Activated CD4-positive, alpha-beta T cell treated with anti-CD3 and anti-CD28 coated beads for 36 hours (primary cell): ENCODE measurements around the gene TNFRSF18. TPM values are rescaled to one million over a fixed set of nuclear protein-coding genes. Genes with fewer than 3 reads are reported as not detected.

ENCODE experiments used
- ATAC-seq: fragments of 200-7000 bp; cut with Tn5 transposase; one replicate; pipeline ENCODE4 v1.10.0; 2021; ENCODE audit warnings: mild to moderate bottlenecking, moderate library complexity
- CTCF ChIA-PET: fragments of 350-600 bp; sonication (Branson Sonifier 250); formaldehyde crosslinking; loops from one replicate; lab custom pipeline; 2021; ENCODE audit warnings: antibody characterized with exemption; lab: Charles Lee
- POLR2A ChIA-PET: fragments of 350-600 bp; sonication (Branson Sonifier 250); formaldehyde crosslinking; loops from one replicate; lab custom pipeline; 2021; ENCODE audit warnings: antibody characterized with exemption, inconsistent platforms; lab: Charles Lee
- DNase-seq: peaks from one replicate; pipeline ENCODE4 v3.0.0-alpha.2; 2020
- H3K27ac Mint-ChIP-seq: one replicate; pipeline ENCODE4 v1.8.0; 2021; ENCODE audit warnings: mixed read lengths
- H3K27me3 Mint-ChIP-seq: one replicate; pipeline ENCODE4 v1.8.0; 2021; ENCODE audit warnings: mixed read lengths
- H3K36me3 Mint-ChIP-seq: one replicate; pipeline ENCODE4 v1.8.0; 2021; ENCODE audit warnings: low read depth, mixed read lengths
- H3K4me1 Mint-ChIP-seq: one replicate; pipeline ENCODE4 v1.8.0; 2021; ENCODE audit warnings: mixed read lengths
- H3K4me3 Mint-ChIP-seq: one replicate; pipeline ENCODE4 v1.8.0; 2021; ENCODE audit warnings: mild to moderate bottlenecking, moderate library complexity, mixed read lengths
- H3K9me3 Mint-ChIP-seq: one replicate; pipeline ENCODE4 v1.8.0; 2021; ENCODE audit warnings: low read depth, mixed read lengths
- intact Hi-C, 2 experiments: fragments of 100-400 bp; cut with DNase I in 1 of 2; cut with micrococcal nuclease in 1 of 2; formaldehyde crosslinking; loops; one replicate each; pipeline versions ENCODE4 v1.14.2 to v1.15.1; 2022 to 2024; cut with DNase I, micrococcal nuclease
- total RNA-seq, 2 experiments: library from RNA; stranded (reverse); gene quantifications; one replicate each; pipeline ENCODE4 v1.2.3, GENCODE V29; 2021

The TNFRSF18 gene
- total RNA-seq, 2 experiments from 2014 or later = 95.0 to 164 TPM

GRCh38 chr1:1216770-1217620 lies 10.6 kb upstream of the TNFRSF18 start:
- intact Hi-C loops = loop anchor here (1.0 to 5.0 kb wide), 3 partner anchors 16 to 55 kb away; partner anchors contain the start of gene UBE2J2 (in 1 of the 2)
- H3K4me1 Mint-ChIP-seq = peaks cover 49% of the 10 kb centered on the region
- DNase-seq = peak; percentile 76
- no peaks in the 10 kb centered on the region for H3K9me3 Mint-ChIP-seq
- peak overlapping the region; percentile 94 for H3K27ac Mint-ChIP-seq
- ChIA-PET CTCF (interaction anchor here (0.6 to 1.6 kb wide), 2 partner anchors 11 to 224 kb away, joined by 3 to 6 read pairs; partner anchors contain the start of gene TNFRSF18), POLR2A (interaction anchor here (0.7 kb wide), 2 partner anchors 9 to 75 kb away, joined by 3 read pairs; no protein-coding TSS in a partner anchor)
- peaks cover 68% of the 10 kb centered on the region for H3K36me3 Mint-ChIP-seq
- H3K27me3 Mint-ChIP-seq = no peaks in the 10 kb centered on the region
- H3K4me3 Mint-ChIP-seq = peak overlapping the region; percentile 73
- ATAC-seq = peak; percentile 16

- peaks cover 50% of the 10 kb centered on the region for H3K4me1 Mint-ChIP-seq
- ChIA-PET CTCF (interaction anchor here (0.6 kb wide), 1 partner anchor 158 kb away, joined by 3 read pairs; no protein-coding TSS in a partner anchor), POLR2A (no interaction called here)
- peak overlapping the region; percentile 94 for H3K27ac Mint-ChIP-seq
- peak; percentile 19 for DNase-seq
- no peak for ATAC-seq
- no peaks in the 10 kb centered on the region for H3K9me3 Mint-ChIP-seq
- peaks cover 66% of the 10 kb centered on the region for H3K36me3 Mint-ChIP-seq
- H3K4me3 Mint-ChIP-seq = peak overlapping the region; percentile 73
- no peaks in the 10 kb centered on the region for H3K27me3 Mint-ChIP-seq
- intact Hi-C loops = loop anchor here (2.0 to 5.0 kb wide), 3 partner anchors 19 to 93 kb away; partner anchors contain the start of gene UBE2J2 (in 1 of the 2)
These were observed 9.7 kb upstream of the TNFRSF18 start for GRCh38 chr1:1215881-1216605.

- intact Hi-C loops = loop anchor here (2.0 to 5.0 kb wide), 2 partner anchors 57 to 92 kb away; partner anchors contain the start of gene UBE2J2 (in 1 of the 2)
- H3K27me3 Mint-ChIP-seq = no peaks in the 10 kb centered on the region
- H3K27ac Mint-ChIP-seq = peak overlapping the region; percentile 87
- POLR2A ChIA-PET = no interaction called here
- peaks cover 48% of the 10 kb centered on the region for H3K4me1 Mint-ChIP-seq
- CTCF ChIA-PET = interaction anchor here (0.6 kb wide), 1 partner anchor 11 kb away, joined by 3 read pairs; no protein-coding TSS in a partner anchor
- H3K9me3 Mint-ChIP-seq = no peaks in the 10 kb centered on the region
- ATAC-seq = no peak
- DNase-seq = no peak
- peak overlapping the region; percentile 73 for H3K4me3 Mint-ChIP-seq
- peaks cover 66% of the 10 kb centered on the region for H3K36me3 Mint-ChIP-seq
These were observed 8.8 kb upstream of the TNFRSF18 start for GRCh38 chr1:1215080-1215676.

GRCh38 chr1:1213345-1214265 lies 7.2 kb upstream of the TNFRSF18 start, which contains the start of gene TNFRSF4:
TSS of gene TNFRSF4 (minus strand) at chr1:1214153. CDS start at chr1:1214127, 26 bp downstream.
- Mint-ChIP-seq H3K27ac (peak within 1 kb of the TSS; percentile 87), H3K27me3 (no peaks in the 10 kb centered on the region), H3K4me3 (peak within 1 kb of the TSS; percentile 73), H3K9me3 (no peaks in the 10 kb centered on the region), H3K36me3 (peaks cover 60% of the 10 kb centered on the region), H3K4me1 (peaks cover 50% of the 10 kb centered on the region)
- ChIA-PET POLR2A (interaction anchor here (0.8 kb wide), 1 partner anchor 64 kb away, joined by 4 read pairs; no protein-coding TSS in a partner anchor), CTCF (interaction anchor here (0.7 kb wide), 1 partner anchor 1018 kb away, joined by 4 read pairs; no protein-coding TSS in a partner anchor)
- intact Hi-C loops = loop anchor here (1.0 to 2.0 kb wide), 2 partner anchors 19 to 91 kb away; partner anchors contain the start of genes B3GALT6 (in 1 of the 2) and SDF4 (in 1 of the 2)
- peak; percentile 25 for ATAC-seq
- DNase-seq = peak; percentile 71

GRCh38 chr1:1212780-1213344 lies 6.5 kb upstream of the TNFRSF18 start:
- ATAC-seq (no peak), DNase-seq (peak; percentile 70)
- ChIA-PET POLR2A (interaction anchor here (0.8 kb wide), 1 partner anchor 65 kb away, joined by 4 read pairs; no protein-coding TSS in a partner anchor), CTCF (no interaction called here)
- intact Hi-C loops = no loop called here
- no peaks in the 10 kb centered on the region for H3K27me3 Mint-ChIP-seq
- no peaks in the 10 kb centered on the region for H3K9me3 Mint-ChIP-seq
- peaks cover 51% of the 10 kb centered on the region for H3K4me1 Mint-ChIP-seq
- H3K4me3 Mint-ChIP-seq = peak overlapping the region; percentile 73
- peaks cover 54% of the 10 kb centered on the region for H3K36me3 Mint-ChIP-seq
- H3K27ac Mint-ChIP-seq = no peak overlapping the region

- DNase-seq = no peak
- peak overlapping the region; percentile 60 for H3K27ac Mint-ChIP-seq
- no peaks in the 10 kb centered on the region for H3K27me3 Mint-ChIP-seq
- peak overlapping the region; percentile 77 for H3K4me3 Mint-ChIP-seq
- peaks cover 50% of the 10 kb centered on the region for H3K4me1 Mint-ChIP-seq
- CTCF ChIA-PET = no interaction called here
- intact Hi-C loops = no loop called here
- POLR2A ChIA-PET = no interaction called here
- ATAC-seq = no peak
- H3K36me3 Mint-ChIP-seq = peaks cover 45% of the 10 kb centered on the region
- no peaks in the 10 kb centered on the region for H3K9me3 Mint-ChIP-seq
These were observed 5.4 kb upstream of the TNFRSF18 start for GRCh38 chr1:1211541-1212441.

GRCh38 chr1:1210726-1211540 lies 4.5 kb upstream of the TNFRSF18 start:
- ChIA-PET CTCF (no interaction called here), POLR2A (no interaction called here)
- H3K27ac Mint-ChIP-seq = peak overlapping the region; percentile 67
- peaks cover 38% of the 10 kb centered on the region for H3K36me3 Mint-ChIP-seq
- no peak for ATAC-seq
- no peaks in the 10 kb centered on the region for H3K27me3 Mint-ChIP-seq
- no peaks in the 10 kb centered on the region for H3K9me3 Mint-ChIP-seq
- peak overlapping the region; percentile 77 for H3K4me3 Mint-ChIP-seq
- H3K4me1 Mint-ChIP-seq = peaks cover 45% of the 10 kb centered on the region
- DNase-seq = peak; percentile 22
- intact Hi-C loops = no loop called here

GRCh38 chr1:1208713-1209433 lies 2.5 kb upstream of the TNFRSF18 start:
- peaks cover 31% of the 10 kb centered on the region for H3K4me1 Mint-ChIP-seq
- H3K27me3 Mint-ChIP-seq = no peaks in the 10 kb centered on the region
- ChIA-PET CTCF (interaction anchor here (0.9 kb wide), 1 partner anchor 89 kb away, joined by 4 read pairs; no protein-coding TSS in a partner anchor), POLR2A (interaction anchor here (1.0 kb wide), 2 partner anchors 8 to 9 kb away, joined by 3 to 4 read pairs; no protein-coding TSS in a partner anchor)
- ATAC-seq = peak; percentile 22
- peak; percentile 83 for DNase-seq
- no peaks in the 10 kb centered on the region for H3K9me3 Mint-ChIP-seq
- H3K27ac Mint-ChIP-seq = peak overlapping the region; percentile 99
- H3K4me3 Mint-ChIP-seq = peak overlapping the region; percentile 77
- intact Hi-C loops = loop anchor here in 1 of 2 experiments (1.0 to 5.0 kb wide), 4 partner anchors 23 to 144 kb away; partner anchors contain the start of genes B3GALT6, C1orf159 and SDF4
- H3K36me3 Mint-ChIP-seq = peaks cover 30% of the 10 kb centered on the region
